Measurements from ENCODE around the gene FAM174C.

FAM174C gene

GRCh38 chr19:1261538-1261797 is 13.9 kb upstream of the FAM174C start:
- Mint-ChIP-seq H3K27me3 (ENCODE audit: low read depth) (peaks cover 6% of the 10 kb centered on the region), H3K36me3 (ENCODE audit: low read depth) (peaks cover 13% of the 10 kb centered on the region), H3K4me3 (peak overlapping the region; percentile 86 to 90 (median 88)), H3K4me1 (peaks cover 50% of the 10 kb centered on the region), H3K9me3 (no peaks in the 10 kb centered on the region), H3K27ac (peak overlapping the region; percentile 91 to 98 (median 95))
- TF ChIP-seq CTCF (IDR thresholded peaks at IDR 0.05; ENCODE audit: unreplicated experiment in 3 of 3) = peak in 2 of 3 experiments; percentile 15 to 21

GRCh38 chr19:1261798-1262622 is 13.3 kb upstream of the FAM174C start:
- Mint-ChIP-seq H3K4me3 (peak overlapping the region; percentile 86 to 90 (median 88)), H3K36me3 (ENCODE audit: low read depth) (peaks cover 10% of the 10 kb centered on the region), H3K4me1 (peaks cover 50% of the 10 kb centered on the region), H3K27me3 (ENCODE audit: low read depth) (peaks cover 6% of the 10 kb centered on the region), H3K9me3 (no peaks in the 10 kb centered on the region), H3K27ac (peak overlapping the region; percentile 91 to 98 (median 95))
- peak in 1 of 3 experiments; percentile 3 for TF ChIP-seq CTCF (IDR thresholded peaks at IDR 0.05; ENCODE audit: unreplicated experiment in 3 of 3)

- peak overlapping the region; percentile 73 to 76 (median 74) for H3K4me3 Mint-ChIP-seq
- H3K27ac Mint-ChIP-seq = peak overlapping the region; percentile 91 to 95 (median 93)
- no peaks in the 10 kb centered on the region for H3K9me3 Mint-ChIP-seq
- H3K27me3 Mint-ChIP-seq (ENCODE audit: low read depth) = peaks cover 6% of the 10 kb centered on the region
- TF ChIP-seq CTCF (IDR thresholded peaks at IDR 0.05; ENCODE audit: unreplicated experiment in 3 of 3) = no peak
- peaks cover 52% of the 10 kb centered on the region for H3K4me1 Mint-ChIP-seq
- H3K36me3 Mint-ChIP-seq (ENCODE audit: low read depth) = peaks cover 5% of the 10 kb centered on the region
Measured at GRCh38 chr19:1262623-1263123, 12.7 kb upstream of the FAM174C start.

- H3K9me3 Mint-ChIP-seq = no peaks in the 10 kb centered on the region
- peak overlapping the region; percentile 73 to 76 (median 74) for H3K4me3 Mint-ChIP-seq
- no peak for TF ChIP-seq CTCF (IDR thresholded peaks at IDR 0.05; ENCODE audit: unreplicated experiment in 3 of 3)
- peaks cover 52% of the 10 kb centered on the region for H3K4me1 Mint-ChIP-seq
- H3K27ac Mint-ChIP-seq = peak overlapping the region; percentile 91 to 95 (median 93)
- no peaks in the 10 kb centered on the region for H3K36me3 Mint-ChIP-seq (ENCODE audit: low read depth)
- H3K27me3 Mint-ChIP-seq (ENCODE audit: low read depth) = peaks cover 6% of the 10 kb centered on the region
Measured at GRCh38 chr19:1263188-1263587, 12.1 kb upstream of the FAM174C start.

- peak overlapping the region; percentile 77 to 95 (median 85) for H3K27ac Mint-ChIP-seq
- peaks cover 3% of the 10 kb centered on the region for H3K36me3 Mint-ChIP-seq (ENCODE audit: low read depth)
Measured at GRCh38 chr19:1264801-1265614, 10.3 kb upstream of the FAM174C start.

More at GRCh38 chr19:1264801-1265614, 10.3 kb upstream of the FAM174C start:
- Mint-ChIP-seq H3K4me3 (peak overlapping the region; percentile 69 to 73 (median 70)), H3K9me3 (no peaks in the 10 kb centered on the region), H3K27me3 (ENCODE audit: low read depth) (peaks cover 10% of the 10 kb centered on the region), H3K4me1 (peaks cover 62% of the 10 kb centered on the region)
- no peak for TF ChIP-seq CTCF (IDR thresholded peaks at IDR 0.05; ENCODE audit: unreplicated experiment in 3 of 3)
